ENCODE measurements around the gene UCP3.

- TF ChIP-seq POLR2A (IDR thresholded peaks at IDR 0.05; ENCODE audit: low read length) = peak; percentile 7
- no peak for TF ChIP-seq GATA1 (IDR thresholded peaks at IDR 0.05; ENCODE audit: low read depth, low read length)
Measured at GRCh38 chr11:73969091-73969490, 39.8 kb downstream of the UCP3 start.

Data from erythroblast (primary cell).